ENCODE results near the gene IP6K3.

IP6K3 gene

GRCh38 chr6:33724102-33725023 lies 22.3 kb downstream of the IP6K3 start:
- no peak overlapping the region for H3K4me3 ChIP-seq (replicated peaks; ENCODE audit: low read depth, low read length)
- TF ChIP-seq CTCF (IDR thresholded peaks at IDR 0.05; ENCODE audit: low read length, missing control alignments): no peak
- DNase-seq (ENCODE audit: low read depth): no peak

GRCh38 chr6:33723371-33724085 lies 23.2 kb downstream of the IP6K3 start:
- no peak overlapping the region for H3K4me3 ChIP-seq (replicated peaks; ENCODE audit: low read depth, low read length)
- TF ChIP-seq CTCF (IDR thresholded peaks at IDR 0.05; ENCODE audit: low read length, missing control alignments): no peak
- no peak for DNase-seq (ENCODE audit: low read depth)

- no peak for DNase-seq (ENCODE audit: low read depth)
- no peak overlapping the region for H3K4me3 ChIP-seq (replicated peaks; ENCODE audit: low read depth, low read length)
- no peak for TF ChIP-seq CTCF (IDR thresholded peaks at IDR 0.05; ENCODE audit: low read length, missing control alignments)
These were observed 24.5 kb downstream of the IP6K3 start for GRCh38 chr6:33722103-33722623.

- H3K4me3 ChIP-seq (replicated peaks; ENCODE audit: low read depth, low read length): no peak overlapping the region
- no peak for DNase-seq (ENCODE audit: low read depth)
- no peak for TF ChIP-seq CTCF (IDR thresholded peaks at IDR 0.05; ENCODE audit: low read length, missing control alignments)
These were observed 25.2 kb downstream of the IP6K3 start for GRCh38 chr6:33721508-33721907.

- no peak for TF ChIP-seq CTCF (IDR thresholded peaks at IDR 0.05; ENCODE audit: low read length, missing control alignments)
- DNase-seq (ENCODE audit: low read depth): no peak
- H3K4me3 ChIP-seq (replicated peaks; ENCODE audit: low read depth, low read length): no peak overlapping the region
These were observed 25.7 kb downstream of the IP6K3 start for GRCh38 chr6:33720998-33721397.

GRCh38 chr6:33719326-33719987 lies 27.2 kb downstream of the IP6K3 start:
- DNase-seq (ENCODE audit: low read depth): no peak
- TF ChIP-seq CTCF (IDR thresholded peaks at IDR 0.05; ENCODE audit: low read length, missing control alignments): no peak
- H3K4me3 ChIP-seq (replicated peaks; ENCODE audit: low read depth, low read length): no peak overlapping the region

All from fibroblast of pulmonary artery (primary cell).